GM18499 (cell line): ENCODE results near the gene GMPR.
"Not testable (repeated sequence)": the region's sequence is repeated elsewhere in the genome, so short reads cannot be mapped to it uniquely, and the experiment has no call there.

Experiments used
- ATAC-seq: cut with Tn5 transposase; IDR thresholded peaks from one replicate; pipeline ENCODE4 v1.9.1; 2021; ENCODE audit warnings: moderate number of reproducible peaks; ENCODE audit not compliant: insufficient read depth, unreplicated experiment

The GMPR gene

GRCh38 chr6:16224409-16224808 is 14.0 kb upstream of the GMPR start:
- no peak for ATAC-seq

- ATAC-seq, result not testable (repeated sequence)
Measured at GRCh38 chr6:16225062-16225731, 13.2 kb upstream of the GMPR start.

GRCh38 chr6:16226117-16227047 is 12.0 kb upstream of the GMPR start:
- ATAC-seq, result not testable (repeated sequence)

DNA sequence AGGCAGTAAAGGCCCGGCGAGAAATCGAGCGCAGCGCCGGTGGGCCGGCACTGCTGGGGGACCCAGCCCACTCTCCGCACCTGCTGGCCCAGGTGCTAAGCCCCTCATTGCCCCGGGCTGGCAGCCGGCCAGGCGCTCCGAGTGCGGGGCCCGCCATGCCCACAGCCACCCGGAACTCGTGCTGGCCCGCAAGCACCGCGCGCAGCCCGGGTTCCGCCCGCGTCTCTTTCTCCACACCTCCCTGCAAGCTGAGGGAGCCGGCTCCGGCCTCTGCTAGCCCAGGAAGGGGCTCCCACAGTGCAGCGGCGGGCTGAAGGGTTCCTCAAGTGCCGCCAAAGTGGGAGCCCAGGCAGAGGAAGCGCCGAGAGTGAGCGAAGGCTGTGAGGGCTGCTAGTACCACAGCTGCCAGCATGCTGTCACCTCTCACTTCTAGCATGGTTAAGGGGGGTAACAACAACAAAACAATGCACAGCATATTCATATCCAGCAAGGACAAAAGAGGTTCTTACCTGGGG is 11.3 kb upstream of the GMPR start:
- no peak for ATAC-seq

- no peak for ATAC-seq
Measured at GRCh38 chr6:16227605-16228004, 10.8 kb upstream of the GMPR start.

GRCh38 chr6:16228043-16228442 is 10.3 kb upstream of the GMPR start:
- ATAC-seq, result no peak

- ATAC-seq, result no peak
Measured at GRCh38 chr6:16228709-16229665, 9.4 kb upstream of the GMPR start.

DNA sequence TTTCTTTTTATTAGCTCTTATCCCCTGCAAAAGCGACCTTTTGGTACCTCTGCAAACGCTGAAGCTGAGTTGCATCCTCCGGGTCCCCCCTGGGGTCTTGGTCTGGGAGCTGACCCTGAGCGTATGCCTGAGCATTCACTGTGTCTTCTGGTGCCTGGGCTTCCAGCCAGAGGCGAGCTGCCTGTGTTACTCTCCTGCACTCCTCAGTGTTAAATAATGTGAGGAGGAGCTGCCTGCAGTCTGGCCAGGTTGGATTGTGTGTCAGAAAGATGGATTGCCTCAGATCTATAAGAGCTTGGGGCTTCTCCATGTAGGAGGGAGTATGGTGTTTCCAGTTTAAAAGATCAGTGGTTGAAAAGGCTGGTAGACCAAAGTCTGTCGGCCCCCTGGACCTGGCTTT is 8.7 kb upstream of the GMPR start:
- ATAC-seq, result no peak

DNA sequence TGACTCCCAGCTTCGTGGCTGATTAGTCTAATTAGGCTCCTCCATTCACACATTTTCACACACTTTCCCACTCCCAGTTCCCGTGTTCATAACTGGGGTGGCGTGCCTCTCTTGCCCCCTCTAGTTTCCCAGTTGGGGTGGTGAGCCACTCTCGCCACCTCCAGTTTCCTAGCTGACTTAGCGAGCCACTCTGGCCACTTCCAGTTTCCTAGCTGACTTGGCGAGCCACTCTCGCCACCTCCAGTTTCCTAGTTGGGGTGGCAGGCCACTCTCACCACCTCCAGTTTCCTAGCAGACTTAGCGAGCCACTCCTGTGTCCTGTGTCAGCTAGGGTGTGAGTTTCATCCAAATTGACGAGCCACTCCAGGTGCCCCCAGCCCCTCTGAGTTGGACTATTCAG is 7.4 kb upstream of the GMPR start:
- ATAC-seq, result no peak

DNA sequence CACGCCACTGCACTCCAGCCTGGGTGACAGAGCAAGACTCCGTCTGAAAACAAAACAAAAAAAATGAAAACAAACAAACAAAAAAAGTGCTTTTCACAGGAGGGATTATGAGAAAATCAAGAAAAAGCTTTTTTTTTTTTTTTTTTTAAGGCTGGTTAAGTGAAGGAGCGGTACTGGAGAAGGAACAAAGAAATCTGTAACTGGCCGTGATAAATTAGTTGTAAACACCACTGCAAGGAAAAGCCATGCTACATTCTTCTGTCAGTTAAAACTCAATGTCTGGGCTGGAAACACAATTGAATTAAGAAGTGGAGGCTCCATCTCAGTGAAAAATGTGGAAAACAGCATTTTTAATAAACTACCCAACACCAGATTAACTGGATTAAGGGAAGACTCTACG is 6.3 kb upstream of the GMPR start:
- no peak for ATAC-seq

- ATAC-seq, result no peak
Measured at GRCh38 chr6:16236009-16236501, 2.3 kb upstream of the GMPR start.

DNA sequence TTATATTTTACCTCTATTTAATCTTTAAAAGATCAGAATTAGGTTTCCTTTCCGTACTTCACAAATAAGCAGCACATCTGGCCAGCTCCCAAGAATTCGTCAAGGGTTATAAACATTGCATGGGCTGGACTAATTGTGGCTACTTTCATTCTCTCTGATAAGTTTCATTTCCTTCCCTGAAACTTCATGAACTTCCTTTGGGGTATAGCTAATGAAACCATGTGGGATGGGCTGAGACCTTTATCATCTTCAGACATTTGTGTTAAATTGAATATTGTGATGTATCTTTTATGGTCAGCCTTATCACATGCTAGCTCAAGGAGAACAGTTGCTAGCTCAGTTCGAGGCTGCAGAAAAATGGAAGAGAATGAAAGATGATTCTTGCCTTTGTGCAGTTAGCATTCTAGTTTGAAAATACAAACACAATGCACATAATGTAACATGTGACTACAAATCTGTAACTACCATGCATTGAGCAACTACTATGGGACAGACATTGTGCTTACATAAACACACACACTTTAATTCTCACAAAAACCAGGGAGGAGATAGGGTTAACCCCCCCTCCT is 1.7 kb upstream of the GMPR start:
- no peak for ATAC-seq

DNA sequence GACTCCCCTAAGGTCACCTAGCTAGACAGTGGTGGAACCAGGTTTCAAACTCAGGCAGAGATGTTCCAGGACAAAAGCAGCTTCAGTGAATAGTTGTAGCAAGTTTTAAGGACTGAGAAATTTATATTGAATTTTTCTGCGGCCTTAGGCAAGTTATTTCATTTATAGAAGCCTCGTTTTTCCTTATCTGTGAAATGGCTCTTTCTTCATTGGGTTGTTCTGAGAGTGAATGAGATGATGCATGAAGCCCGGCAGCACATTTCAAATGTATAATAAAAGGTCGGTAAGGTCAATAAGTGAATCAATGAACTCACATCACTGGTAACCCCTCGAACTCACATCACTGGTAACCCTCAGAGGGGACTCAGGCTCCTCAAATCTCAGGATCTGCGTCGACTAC is 1.1 kb upstream of the GMPR start:
- ATAC-seq, result no peak

DNA sequence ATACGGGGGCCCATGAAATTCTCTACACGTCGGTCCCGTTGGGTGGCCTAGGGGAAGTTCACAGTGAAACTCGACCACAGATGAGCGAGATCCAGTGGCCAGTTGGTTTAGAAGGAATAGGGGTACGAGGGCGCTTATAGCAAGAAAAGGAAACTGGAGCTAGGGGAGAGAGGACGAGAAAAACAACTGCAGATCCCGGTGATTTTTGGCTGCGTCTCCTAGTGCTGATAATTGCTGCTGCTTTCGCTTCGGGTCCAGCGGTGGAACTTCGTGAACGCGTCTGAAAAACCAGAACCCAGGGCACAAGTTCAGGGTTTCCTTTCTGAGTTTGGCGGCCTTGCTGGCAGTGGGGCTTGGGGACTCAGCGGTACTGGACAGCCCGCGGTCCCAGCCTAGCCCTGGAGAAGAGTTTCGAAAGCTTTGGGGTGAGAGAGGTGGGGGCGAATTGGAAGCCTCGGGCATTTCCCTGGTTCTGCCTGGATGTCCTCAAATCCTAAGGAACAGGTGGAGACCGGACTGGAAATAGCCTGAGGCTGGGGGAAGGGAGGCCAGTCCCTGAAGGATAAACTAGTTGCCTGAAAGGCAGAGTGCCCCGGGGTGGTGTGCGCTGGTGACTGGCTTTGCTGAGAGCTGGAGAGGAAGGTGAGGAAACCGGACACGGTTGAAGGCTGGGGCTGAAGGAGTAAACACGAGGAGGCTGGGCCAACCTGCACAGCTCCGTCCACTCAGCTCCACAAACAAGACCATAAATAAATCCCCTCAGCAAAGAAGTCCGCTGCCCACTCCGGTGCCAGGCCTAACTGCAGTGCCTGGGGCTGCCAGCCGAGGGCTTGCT is 793 bp downstream of the GMPR start:
- ATAC-seq, result no peak

- ATAC-seq, result no peak
Measured at GRCh38 chr6:16239798-16240123, 1.4 kb downstream of the GMPR start.

DNA sequence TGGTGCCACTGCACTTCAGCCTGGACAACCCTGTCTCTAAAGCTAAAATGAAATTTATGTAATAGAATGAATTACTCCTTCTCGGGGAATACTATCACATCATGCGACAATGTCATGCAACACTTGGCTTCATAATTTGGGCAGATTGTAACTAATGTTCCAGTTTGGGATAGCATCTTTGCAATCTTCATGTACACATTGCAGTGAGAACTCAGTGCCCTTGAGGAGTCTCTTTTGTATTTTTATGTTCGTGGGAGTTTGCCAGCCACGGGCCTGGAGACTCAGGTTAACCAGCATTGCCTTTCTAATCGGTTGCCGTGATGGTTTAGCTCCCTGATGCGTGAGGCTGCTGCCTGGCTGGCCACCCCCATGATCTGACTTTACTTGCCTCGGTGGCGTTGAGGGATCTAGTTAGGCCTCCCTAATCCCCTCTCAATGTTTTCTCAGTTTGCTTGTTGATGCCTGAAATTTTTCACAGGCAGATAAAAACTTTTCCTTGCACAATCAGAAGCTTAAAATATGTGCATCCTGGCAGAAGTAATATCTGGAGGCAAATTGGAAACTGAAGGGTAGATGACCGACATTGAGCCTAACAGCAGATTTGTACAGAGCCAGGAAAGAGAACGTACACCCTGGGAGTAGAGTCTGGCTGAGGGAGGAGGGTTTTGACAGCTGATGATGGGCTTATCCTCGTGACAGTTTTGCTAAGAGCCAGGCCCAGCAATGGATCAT is 2.4 kb downstream of the GMPR start:
- no peak for ATAC-seq

DNA sequence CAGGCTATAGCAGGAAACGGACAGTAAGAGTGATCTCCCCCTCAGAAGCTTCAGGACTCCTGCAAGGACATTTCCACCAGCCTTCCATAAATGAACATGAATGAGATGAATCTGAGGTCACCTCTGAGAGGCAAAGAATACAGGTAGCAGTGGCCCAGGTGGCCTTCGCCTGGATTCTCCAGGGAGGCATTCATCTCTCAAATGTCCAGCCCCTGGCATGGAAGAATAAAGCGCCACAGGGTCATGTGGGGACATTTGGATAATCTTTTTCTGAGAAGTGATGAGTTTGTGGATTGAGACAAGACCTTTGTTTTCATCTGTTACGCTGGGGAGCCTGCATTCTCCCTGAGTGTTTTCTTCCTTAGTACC is 2.9 kb downstream of the GMPR start:
- no peak for ATAC-seq

DNA sequence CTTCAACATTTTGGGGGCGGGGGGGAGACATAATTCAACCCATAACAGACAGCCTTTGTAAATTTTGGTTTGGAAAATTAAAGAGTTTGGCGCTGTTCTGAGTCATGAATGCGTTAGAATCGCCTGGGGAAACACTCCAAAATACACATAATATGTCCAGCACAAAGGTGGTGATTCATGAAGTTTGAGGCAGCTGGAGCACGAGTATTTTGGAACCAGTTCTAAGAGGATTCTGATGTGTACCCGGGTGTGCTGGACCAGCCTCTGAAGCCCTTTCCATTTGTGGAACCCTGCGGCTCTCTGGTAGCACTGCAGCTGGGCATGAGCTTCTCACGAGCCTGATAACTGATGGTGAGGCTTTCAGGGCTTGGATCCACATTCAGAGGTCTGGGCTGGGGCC is 4.7 kb downstream of the GMPR start:
- ATAC-seq, result no peak

GRCh38 chr6:16243664-16244063 is 5.3 kb downstream of the GMPR start:
- no peak for ATAC-seq
